HG02571 (cell line): ENCODE measurements around the gene RGS16.
A peak's percentile ranks its signal among the peaks of the same experiment; 100 is the strongest.

ENCODE experiments used
- ATAC-seq: cut with Tn5 transposase; IDR thresholded peaks from one replicate; pipeline ENCODE4 v1.9.1; 2021; ENCODE audit warnings: mild to moderate bottlenecking, moderate library complexity; ENCODE audit not compliant: unreplicated experiment

RGS16 gene

GRCh38 chr1:182610606-182611194 is 6.5 kb upstream of the RGS16 start:
- no peak for ATAC-seq

GRCh38 chr1:182608845-182609610 is 4.8 kb upstream of the RGS16 start:
- no peak for ATAC-seq

DNA sequence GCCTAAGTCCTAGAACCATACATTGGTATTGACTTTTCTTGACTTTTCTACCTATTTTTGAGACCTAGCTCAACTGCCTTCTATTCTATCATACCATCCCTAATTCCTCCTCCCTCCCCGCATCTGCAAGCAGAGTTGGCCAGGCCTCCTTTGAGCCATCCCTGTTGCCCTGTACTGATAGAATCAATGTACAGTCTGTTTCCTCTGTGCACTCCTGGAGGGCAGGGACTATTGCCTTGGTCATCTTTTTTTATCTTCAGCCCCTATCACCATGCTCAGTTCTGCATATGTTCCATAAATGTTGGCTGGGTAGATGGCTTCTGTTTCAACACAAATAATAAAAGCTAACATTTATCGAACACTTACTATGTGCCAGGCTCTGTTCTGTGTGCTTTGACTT is 4.0 kb upstream of the RGS16 start:
- ATAC-seq, result no peak

DNA sequence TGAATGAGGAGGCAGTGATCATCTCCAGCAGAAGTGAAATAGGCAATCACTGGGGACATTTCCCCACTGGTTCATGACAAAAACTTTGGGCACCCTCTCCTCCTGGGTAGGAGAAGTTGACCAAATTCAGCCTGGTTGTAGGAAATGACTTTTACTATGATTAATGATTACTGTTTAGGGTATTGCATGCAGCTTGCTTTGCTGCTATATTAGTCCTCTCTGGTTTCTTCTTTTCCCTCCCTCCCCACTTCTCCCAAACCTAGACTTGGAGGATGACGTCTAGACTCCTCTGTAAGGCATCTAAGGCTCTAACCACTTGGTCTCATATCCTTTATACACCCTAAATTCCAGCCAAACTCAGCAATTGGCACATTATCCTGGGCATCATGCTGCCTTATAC is 3.4 kb upstream of the RGS16 start:
- ATAC-seq, result no peak

- peak; percentile 4 for ATAC-seq
Measured at GRCh38 chr1:182603646-182604174, 479 bp downstream of the RGS16 start.

- ATAC-seq, result no peak
Measured at GRCh38 chr1:182602935-182603645, 1.1 kb downstream of the RGS16 start.

DNA sequence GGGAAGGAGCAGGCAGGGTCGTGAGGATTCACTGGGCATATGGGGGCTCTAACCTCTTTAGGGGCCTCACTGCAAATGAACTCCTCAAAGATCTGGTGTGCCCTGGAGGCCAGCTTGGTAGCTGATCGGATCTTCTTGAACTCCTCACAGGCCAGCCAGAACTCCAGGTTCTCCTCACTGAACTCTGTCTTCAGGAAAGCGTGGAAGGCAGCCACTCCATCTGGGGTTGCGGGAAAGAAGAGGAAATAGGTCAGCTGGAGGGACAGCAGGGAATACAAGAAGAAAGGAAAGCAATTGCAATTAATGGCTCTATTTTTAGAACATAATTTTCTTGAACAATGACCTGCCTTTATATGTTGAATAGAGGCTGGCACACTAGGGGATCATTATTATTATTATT is 2.3 kb downstream of the RGS16 start:
- ATAC-seq, result no peak

DNA sequence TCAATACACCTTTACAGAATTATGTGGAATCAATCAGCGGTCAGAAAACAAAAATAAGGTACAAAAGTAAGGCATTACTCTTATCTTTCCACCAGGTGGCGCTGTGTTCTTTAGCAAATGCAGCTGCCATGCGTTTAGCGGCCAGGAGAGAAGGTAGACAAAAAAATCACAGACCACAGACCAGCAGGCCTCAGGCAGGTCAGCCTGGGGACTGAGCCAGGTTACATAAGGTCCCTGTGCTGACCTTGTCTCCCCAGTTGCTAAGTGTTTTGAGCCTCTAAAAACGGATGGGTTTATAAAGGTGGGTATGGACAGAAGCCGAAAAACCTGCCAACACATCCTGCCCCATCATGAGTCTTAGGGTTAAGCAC is 2.8 kb downstream of the RGS16 start:
- no peak for ATAC-seq

GRCh38 chr1:182600745-182601415 is 3.3 kb downstream of the RGS16 start:
- no peak for ATAC-seq

- ATAC-seq, result no peak
Measured at GRCh38 chr1:182600036-182600713, 4.0 kb downstream of the RGS16 start.

DNA sequence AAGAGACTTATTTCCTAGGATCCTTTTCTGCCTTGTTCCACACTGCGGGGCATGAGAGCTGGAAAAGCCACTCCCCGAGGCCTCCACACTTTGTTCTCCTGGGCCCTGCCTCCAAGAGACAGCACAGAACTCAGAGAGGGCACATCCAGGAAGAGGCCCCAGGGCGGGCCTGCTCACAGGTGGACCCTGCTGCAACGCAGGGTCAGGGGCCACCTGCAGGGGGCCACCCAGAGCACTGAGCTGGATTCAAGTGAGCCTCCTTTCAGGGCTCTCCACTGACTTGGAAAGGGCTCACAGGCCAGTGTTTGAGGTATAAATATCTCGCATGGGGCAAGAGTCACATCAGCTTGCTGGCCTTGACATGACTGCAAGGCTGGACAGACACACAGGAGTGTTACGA is 4.8 kb downstream of the RGS16 start:
- ATAC-seq, result no peak

- no peak for ATAC-seq
Measured at GRCh38 chr1:182598296-182598695, 5.9 kb downstream of the RGS16 start.

GRCh38 chr1:182596934-182597333 is 7.3 kb downstream of the RGS16 start:
- ATAC-seq, result no peak

- no peak for ATAC-seq
Measured at GRCh38 chr1:182595641-182596240, 8.4 kb downstream of the RGS16 start.

DNA sequence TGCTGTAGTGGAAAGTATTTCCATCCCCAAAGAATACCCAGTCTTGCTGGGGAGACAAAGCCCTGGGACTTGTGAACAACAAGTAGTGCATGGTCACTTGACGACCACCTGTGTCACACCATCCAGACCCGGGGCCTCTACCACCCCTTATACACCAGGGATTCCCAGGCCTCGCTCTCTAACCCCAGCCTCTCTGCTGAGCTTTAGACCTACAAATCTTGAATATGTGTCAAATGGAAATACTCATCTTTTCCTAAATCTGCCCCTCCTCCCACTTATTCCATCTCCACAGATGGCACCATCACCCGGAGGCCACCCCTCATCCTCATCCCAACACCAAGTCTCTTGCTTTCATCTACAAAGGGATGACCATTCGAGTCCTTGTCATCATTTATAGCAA is 14.3 kb downstream of the RGS16 start:
- no peak for ATAC-seq

DNA sequence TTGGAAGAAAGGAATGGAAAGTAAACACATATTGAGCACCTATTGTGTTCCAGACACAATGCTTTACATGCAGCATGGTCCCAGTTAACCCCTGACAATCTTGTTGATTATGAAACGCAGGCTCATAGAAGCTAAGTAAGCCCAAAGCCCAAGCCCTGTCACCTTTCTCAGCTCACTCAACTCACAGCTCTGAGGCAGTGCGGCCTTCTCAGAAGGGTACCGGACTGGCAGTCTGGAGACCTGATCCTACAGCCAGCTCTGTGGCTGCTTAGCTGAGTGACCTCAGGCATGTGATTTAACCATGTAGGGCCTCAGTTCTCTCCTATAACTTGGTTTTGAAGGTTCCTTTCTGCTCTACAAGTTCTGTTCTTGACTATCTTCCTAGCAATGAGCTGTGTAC is 14.7 kb downstream of the RGS16 start:
- ATAC-seq, result no peak

GRCh38 chr1:182588500-182589396 is 15.4 kb downstream of the RGS16 start, which contains the start of gene RNASEL:
Gene RNASEL, minus strand, starts transcription at chr1:182589256. Its CDS starts 2,450 bp downstream, at chr1:182586806.
- peak; percentile 84 for ATAC-seq

- ATAC-seq, result no peak
Measured at GRCh38 chr1:182587666-182588499, 16.3 kb downstream of the RGS16 start.
